T-helper 9 cell (primary cell): ENCODE data around the gene TMEM144.

Experiments used
- DNase-seq: peaks from one replicate; pipeline ENCODE4 v3.0.0-alpha.2; 2020
- total RNA-seq, 2 donors: gene quantifications; one replicate each; lab custom pipeline; 2026; lab: John Stamatoyannopoulos, UW

Gene TMEM144
- total RNA-seq = 0 reads per million in 2 donors

DNA sequence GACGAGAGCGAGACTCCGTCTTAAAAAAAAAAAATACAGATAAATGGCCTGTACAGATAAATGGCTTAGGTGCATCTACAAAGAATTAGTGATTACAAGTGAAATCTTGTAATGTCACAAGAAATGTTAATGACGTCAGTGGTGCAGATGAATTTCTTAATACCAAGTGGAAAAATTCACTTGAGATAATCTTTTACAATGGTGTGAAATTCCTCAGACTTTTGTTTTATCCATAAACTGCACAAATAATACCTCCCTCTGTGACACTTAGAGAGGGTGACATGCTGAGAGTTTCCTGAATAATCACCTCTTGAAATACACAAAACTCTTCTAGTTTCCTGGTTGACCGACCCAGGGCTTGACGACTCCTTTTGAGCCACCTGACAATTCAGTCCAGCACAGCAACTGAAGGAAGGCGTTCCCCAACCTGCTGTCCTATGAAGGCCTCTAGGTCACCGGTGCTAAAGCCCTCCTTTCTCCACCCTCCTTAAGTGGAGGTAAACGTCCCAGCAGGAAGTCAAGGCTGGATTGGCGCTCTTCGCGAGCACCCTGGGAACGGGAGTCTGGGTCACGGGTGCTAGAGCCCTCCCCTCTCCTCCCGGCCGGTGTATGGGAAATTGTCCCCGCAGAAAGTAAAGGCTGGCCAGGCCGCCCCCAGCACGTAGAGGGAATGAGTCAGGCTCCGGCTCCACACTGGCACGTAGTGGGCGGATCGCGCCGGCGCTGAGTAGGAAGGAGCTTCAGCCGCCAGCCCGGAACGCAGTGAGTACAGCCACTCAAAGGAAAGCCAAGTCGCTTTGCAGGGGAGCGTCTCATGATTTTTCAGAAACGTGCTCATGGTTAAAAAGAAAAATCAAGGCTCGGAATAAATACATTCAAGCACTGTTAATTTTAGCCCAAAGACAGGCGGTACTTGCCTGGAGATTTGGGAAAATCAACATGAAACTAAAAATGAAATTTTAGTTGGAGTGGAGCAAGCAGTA, at the start of gene TMEM144:
Gene TMEM144, plus strand, starts transcription at position 662 of the 983 bp plus-strand sequence. CDS start 2,182 bp downstream, outside the sequence.
- DNase-seq = no peak

DNA sequence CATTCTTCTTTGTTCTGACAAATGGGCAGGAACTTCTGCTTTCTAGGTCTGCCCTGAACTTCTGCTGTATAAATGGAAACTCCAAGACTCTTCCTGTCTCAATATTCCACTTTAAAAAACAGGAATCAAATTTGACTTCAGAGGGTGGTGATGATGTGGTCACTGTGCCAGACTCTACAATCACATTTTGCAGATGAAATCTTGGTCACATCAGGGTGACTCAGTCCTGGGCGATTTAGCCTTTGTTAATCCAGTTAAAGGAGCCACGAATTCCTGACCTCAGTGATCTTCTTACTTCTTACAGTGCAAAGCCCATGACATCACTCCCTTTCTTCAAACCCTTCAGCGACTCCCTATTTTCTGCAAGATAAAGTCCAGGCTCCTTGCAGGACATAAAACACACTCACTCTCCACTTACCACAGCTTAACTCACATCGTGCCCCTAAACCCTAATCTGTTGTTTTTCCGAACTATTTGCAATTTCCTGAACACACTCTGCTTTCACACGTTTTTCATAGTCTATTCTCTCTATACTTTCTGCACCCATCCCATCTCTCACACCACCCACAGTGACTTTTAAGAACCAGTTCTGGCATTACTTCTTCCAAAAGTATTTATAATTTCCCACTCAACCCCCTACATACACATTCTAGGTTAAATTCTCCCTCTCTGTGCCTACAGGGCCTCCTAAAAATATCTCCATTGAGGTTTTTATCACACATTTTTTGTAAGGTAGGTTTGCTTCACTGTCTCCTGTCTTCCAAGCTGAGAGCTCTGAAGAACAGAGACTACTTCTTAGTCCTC, 48.5 kb upstream of the TMEM144 start:
- DNase-seq = no peak

DNA sequence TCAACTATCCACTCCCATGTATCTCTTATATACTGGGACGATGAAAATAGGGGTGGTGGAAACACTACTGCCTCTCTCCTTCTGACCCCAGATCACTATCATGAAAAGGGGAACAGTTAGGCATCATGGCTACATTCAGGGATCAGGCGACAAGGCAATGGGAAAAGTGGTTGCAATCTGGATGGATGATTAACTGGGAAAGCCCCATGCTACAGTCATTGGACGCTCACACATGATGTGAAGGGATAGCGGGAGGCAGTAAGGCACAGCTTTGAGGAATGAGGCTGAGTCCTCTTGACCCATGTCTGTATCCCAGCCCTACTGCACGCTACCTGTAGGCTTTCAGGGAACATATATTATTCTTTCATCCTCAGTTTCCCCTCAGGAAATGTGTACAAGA, 47.7 kb upstream of the TMEM144 start:
- DNase-seq = no peak

DNA sequence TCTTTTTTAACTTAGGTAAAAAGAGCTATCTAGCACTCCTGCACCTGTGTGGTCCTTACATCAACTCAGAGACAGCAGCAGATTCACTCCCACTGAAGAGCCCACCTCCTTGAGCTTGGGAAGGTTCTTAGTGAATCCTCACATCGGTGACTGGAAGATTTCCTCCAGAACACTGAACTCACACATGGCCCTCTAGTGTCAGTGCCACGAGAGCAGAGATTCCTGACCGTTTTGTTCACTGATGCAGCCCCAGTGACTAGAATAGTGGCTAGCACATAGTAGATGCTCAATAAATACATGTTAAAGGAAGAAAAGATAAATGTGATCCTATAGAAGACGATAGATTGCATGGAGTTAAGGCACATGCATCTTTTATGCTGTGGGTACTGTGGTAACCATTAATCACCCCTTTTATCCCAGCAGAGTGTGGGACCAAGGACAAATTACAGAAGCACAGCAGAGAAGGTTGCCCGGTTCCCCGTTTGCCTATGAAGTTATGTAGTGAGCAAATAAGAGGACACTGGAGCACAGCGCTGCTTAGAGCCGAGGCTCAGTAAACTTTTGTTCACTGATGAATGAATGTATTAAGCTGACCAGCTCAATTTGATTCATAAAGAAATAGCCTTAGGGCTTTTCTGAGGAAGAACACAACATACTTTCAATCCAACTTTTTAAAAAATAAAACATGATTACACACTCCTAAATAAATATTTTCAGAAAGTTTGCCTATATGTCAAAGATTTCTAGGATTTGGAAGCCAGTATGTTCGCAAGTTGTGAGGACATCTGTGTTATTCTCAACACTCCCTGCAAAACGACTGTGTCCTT, 46.1 kb upstream of the TMEM144 start:
- DNase-seq = no peak

DNA sequence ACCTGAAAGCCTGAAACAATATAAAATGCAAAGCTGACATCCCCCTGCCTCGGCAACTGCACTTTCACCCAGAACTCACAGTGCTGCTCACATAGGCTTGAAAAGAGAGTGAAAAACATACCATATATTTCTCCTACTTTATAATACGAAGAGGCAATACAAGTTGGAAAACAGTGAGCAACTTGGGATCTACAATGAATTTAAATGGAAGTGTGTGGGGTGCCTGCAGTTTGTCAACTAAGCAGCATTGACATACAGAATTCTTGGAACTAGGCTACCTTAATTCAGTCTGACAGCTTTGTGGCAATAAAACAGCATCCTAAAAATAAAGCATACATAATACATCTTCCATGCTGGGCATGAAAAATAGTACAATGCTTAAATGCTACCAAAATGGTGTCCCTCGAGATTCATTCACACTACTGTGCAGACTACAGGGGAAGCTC, 45.5 kb upstream of the TMEM144 start:
- DNase-seq = no peak

DNA sequence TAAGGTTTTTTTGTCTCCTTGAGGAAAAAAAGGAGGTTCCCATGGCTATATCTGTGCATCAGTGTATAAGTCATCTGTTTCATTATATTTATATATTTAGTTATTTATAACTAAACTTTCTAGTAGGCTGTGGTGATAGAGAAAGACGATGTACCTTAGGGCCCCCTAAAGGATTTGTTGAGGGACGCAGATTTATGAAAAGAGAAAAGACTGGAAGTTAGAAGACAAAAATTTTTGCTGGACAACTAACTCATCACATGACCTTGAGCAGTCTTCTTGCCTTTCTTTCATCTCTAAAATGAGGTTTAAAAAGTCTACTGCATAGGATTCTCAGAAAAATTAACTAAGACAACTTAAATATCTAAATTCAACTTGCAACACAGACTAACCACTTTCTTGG, 43.6 kb upstream of the TMEM144 start:
- DNase-seq = no peak

DNA sequence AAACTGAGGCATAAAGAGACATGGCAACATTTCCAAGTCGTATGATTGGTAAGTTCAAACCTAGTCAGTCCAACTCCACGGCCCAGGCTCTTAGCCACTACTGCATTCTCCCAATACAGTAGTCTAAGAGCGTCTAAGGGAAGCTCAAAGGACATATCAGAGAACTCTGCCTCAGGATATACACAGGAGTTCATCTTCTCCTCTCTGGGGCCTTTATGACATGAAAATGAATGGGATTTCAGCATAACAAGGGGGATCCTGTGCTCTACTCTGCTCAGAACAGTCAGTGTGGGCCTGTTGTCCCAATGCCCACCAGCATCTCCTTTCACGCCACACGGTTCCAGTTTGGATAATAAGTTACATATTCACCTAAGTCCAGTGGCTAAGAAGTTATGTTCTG, 41.7 kb upstream of the TMEM144 start:
- no peak for DNase-seq

DNA sequence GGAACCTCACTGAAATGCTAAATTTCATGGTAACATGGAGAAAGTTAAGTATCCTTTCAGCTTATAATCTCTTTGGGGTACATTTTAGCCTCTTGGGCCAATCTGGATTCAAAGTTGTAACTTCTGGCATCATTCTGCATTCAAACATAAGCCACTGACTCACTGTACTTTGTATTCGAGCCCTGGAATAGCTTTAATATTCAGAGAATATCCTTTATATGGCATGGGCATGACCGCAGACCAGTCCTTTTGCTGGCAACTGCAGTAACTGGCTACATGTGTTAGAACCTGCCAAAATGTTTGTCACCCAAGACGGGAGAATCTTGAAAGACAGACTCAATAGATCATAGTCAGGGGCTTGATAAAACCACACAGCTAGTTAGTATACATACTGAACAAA, 40.8 kb upstream of the TMEM144 start:
- DNase-seq = no peak

DNA sequence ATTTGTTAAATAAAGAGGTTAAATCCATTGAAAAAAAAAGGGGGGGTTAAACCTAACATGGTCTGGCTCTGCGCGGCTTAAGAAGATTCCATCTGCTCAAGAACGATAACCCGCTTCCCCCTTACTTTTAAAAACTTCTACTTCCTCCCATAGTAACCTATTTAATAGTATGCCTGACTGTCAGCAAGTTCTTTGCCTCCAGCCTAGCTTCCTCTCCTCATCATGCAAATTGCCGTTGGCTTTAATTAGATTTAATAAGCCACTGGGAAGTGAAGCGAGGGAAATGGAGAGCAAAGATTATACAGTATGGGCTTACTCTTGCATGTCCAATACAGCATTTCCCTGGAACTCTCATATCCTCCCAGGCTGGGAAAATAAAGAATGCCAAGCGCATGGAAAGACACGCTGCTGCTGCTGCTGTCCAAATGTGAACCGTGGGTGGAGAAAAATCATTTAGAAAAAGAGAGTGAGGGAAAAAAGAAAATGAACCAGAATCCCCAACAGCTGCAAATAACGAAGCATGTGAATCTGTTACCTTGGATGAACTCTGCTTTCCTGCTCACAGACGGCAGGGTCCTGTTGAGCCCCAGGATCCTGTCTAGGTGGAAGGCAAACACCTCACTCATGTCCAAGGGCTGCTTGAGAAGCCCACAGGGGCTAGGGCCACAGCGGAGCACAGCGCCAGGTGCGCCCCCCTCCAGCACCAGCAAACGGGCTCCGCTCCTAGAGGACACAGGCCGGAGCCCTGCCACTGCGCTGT, 40.2 kb upstream of the TMEM144 start:
- no peak for DNase-seq

DNA sequence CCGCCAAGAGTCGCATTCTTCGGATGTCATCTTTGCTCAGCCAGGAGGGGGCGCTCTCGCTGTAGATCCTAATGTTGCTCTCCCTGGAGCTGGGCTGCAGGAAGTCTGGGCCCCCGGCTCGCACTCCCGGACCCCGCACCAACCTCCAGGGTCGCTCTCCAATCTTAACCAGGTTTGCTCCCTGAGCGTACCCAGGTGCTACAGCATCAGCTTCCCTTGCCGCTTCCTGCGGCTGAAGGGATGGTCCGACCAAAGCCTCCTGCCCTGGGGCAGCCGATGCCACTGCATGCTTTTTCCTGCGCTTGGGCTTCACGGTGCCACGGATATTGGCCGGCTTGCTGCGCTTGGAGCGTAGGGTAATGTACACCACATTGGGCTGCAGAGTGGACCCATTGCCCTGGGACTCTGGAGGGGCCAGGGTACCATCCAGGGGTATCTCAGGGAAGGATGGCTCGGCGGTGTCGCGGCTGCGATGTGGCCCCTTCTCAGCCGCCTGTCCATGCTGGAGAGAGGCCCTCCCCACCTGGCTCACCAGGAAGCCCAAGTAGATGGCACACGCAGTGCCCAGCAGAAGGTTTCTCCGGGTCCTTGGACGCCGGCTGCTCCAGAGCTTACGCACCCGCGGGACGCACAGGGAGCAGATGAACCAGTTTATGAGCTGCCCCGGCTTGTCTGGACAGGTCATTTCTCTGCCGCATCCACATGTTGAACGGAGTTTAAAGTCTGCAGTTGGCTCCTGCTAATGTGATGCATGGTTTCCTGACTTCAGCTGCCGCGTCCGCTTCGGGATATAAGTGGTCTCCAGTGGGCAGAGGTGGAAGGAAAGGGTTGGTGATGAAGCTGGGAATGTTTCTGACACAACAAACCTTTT, 39.4 kb upstream of the TMEM144 start:
- no peak for DNase-seq

DNA sequence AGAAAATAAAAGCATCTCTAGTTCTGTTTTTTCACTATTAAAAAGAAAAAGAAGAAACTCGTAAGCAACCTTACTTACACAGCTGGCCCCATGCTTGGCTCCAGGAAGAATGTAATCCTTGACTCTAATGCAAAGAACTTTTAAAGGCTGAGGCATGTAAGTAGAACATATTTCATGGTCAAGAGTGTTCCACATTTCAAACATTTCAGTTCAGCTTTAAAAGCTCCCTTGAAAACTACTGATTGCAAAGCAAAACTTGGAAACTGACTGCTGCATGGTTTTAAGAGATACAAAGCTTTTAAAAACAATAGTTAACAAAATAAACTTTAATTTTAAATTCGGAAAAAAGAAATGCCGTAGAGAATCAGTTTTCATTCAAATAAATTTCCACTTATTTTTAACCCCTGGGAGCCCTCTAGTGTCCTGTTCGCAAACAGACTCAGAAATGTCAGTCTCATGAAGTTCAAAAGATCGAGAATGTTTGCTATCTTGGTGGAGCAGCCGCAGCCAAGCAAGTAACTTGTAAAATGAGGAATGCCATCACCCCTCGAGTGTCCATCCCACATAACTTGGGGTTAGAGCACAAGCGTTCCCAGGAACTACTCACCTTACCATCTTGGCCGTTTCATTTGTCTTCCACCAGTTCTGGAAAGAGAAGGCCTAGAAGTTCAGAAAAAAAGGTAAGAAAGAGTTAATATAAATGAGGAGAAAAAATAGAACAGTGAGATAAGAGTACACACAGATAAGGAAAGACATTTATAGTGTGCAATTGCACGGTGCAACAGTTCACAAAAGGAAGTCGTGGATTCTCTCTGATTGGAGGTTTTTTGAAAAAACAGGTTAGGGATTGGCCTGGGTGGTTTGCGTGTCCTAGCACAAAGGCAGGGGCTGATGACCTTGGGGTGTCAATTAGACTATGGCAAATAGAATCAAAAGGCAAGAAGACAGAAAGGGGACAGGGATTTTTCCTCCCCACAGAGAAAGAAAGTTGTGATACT, 37.7 kb upstream of the TMEM144 start, which contains the start of gene GASK1B:
Gene GASK1B, minus strand, starts transcription at position 765 of the 998 bp plus-strand sequence. CDS start 1,650 bp downstream, outside the sequence.
- DNase-seq = no peak

DNA sequence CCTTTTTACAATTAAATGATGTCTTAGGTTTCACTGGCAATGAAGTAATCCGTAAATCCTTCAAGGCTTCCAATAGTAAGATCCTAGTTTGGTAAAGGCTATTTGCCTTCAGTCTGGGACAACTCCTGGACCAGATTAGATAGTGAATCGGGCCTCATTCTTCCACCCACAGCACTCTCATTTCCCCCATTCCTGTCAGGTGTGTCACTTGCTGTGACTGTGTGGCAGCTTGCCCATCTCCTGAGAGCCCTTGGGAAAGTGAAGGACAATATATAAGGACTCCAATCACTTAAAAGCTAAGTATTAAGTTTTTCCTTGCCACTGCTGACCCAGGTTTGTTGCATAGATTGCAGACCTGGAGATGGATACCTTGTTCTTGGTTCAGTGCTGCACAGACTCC, 34.2 kb upstream of the TMEM144 start:
- no peak for DNase-seq

DNA sequence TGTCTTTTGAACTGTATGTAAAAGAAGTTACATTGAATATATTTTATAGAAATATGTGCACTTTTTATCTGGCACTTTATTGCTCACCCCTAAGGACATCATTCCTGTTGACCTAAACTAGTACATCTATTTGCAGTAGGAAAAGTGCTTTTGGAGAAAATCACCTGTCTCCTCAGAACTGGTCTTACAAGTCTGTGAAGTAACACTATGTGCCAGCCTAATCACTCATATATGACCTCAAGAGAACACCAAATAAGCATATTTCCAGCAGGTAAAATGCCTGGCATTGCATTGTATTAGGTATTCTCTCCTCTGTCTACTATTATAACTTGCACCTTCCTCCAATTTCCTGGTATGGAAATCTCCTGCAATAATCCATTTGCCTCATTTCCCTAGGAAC, 33.5 kb upstream of the TMEM144 start:
- DNase-seq = no peak

DNA sequence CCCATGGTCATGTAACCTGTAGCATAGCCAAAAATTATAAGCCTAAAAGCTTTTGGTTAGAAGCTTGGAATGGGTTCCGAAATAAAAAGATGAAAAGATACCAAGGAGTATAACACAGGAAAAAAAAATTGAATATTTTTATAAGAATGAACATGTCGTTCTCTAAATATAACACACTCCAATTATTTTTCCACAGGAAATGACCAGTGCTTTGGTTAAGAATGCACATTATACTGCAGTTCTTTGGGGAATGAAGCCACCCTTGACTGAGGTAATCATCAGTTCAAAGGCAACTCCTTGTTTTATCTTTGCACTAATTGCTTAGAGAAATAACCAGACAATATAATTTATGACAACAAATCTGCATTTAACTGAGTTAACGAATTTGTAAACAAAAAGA, 30.8 kb upstream of the TMEM144 start:
- no peak for DNase-seq

DNA sequence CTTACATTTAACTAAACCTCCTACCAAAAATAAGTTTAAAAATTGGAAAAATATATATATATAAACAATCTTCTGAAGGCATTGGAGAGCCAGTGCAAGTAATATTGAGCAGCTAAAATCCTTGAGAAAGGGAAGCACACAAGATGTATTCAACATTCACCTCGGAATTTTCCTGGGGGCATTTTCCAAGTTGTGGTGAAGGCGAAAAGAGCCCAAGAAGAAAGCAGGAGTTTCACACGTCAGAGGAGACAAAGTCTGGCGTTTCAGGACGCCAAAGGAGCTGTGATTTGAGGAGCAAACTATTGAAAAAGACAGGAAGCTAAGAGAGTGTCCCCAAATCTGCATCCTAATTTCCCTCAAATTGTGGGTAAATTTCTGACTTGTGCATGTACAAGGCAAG, 28.4 kb upstream of the TMEM144 start:
- DNase-seq = no peak

DNA sequence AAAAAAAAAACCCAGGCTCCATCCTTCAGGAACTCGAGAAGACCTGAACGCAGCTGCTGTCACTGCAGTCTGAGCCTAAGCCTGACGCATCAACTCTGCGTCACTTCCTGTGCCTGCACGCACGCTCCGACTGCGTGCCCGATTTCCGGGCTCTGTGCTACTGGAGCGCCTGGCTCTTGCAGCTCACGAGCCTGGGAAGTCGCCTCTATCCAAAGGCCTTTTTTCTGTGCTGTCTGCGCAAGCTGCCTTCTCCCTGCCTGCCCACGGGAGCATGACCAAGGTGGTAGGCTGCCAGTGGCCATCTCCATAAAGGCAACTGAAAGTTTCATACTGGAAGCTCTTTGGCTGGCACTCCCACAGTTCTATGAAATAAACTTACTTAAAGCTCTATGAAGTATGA, 27.6 kb upstream of the TMEM144 start:
- no peak for DNase-seq

DNA sequence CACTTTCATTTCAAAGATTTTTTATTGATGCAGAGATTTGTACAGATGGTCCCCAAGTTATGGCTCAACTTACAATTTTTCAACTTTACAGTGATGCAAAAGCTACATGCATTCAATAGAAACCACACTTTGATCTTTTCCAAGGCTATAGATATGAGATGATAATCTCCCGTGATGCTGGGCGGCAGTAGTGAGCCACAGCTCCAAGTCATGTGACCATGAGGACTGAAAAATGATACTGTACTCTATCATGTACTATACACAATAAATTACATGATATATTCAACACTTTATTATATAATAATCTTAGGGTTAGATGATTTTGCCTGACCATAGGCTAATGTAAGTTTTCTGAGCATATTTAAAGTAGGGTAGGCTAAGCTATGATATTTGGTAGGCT, 23.5 kb upstream of the TMEM144 start:
- no peak for DNase-seq

DNA sequence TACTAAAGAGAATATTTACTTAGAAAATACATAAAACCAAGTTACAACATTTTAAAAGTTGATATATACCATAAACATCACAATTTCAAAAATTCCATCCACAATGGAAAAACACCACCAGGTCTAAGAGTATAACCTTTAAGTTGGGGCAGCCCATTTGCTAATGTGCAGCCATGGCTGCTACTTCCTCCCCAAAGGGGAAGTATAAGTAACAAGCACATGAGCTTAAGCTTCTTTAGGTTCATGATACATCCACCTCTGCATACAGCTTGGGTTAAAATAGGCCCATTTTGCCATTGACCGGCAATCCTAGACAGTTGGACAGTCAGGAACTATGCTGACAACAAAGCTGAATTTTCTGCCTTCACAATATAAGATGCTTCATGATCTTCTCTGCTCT, 20.9 kb upstream of the TMEM144 start:
- no peak for DNase-seq

DNA sequence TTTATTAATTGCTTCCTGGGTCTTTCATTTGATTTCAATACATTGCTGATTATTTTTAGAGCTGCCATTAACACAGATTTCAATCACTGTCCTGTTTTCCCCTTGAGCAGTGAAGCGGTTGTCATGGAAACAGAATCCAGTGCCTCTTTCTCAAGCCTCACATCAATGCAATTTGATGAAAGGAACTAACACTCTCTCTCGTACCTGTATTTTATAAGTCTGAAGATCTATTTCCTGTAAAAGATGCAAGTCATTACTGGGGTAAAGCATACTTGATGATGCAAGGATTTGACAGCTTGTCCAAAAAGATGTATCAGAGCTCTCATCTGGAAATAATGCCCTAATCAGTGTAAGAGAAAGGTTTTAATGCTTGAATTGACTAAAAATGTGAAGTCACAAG, 19.6 kb upstream of the TMEM144 start:
- no peak for DNase-seq
